Kidney capillary endothelial cell (primary cell): ENCODE results near the gene TNNC1.

ENCODE experiments used
- DNase-seq: peaks from one replicate; pipeline ENCODE4 v3.0.0-alpha.2; 2018; ENCODE audit warnings: low spot score

TNNC1 gene

DNA sequence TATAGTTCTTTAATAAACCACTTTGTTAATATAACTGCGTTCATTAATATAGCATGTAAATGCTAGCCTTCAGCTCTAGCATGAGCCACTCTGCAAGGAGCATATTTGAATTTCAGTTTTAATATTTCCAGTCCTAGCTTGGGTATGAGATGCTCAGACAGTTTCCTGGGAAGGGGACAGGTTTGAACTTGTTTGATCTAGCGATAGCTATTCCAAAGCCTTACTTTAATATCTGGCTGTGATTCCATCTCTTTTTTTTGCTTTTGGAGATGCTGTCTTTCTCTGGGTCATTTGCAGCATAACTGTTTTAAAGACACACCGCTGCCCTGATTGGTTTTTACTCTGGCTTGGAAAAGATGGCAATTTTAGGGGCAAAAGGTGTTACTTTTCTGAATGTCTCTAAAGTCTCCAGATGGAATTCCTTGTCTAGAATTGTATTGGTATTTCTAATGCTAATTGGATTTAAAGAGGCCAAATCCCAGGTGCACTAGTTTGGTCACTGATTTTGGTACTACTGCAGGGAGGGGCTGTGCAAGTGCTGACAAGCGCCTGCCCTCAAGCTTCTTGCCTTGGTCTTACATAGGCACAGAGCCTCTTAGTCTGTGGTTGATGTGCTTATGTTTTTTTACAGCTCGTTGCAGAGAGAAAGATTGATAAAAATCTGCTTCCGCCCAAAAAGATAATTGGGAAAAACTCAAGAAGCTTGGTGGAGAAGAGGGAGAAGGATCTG, 4.4 kb upstream of the TNNC1 start:
- no peak for DNase-seq

DNA sequence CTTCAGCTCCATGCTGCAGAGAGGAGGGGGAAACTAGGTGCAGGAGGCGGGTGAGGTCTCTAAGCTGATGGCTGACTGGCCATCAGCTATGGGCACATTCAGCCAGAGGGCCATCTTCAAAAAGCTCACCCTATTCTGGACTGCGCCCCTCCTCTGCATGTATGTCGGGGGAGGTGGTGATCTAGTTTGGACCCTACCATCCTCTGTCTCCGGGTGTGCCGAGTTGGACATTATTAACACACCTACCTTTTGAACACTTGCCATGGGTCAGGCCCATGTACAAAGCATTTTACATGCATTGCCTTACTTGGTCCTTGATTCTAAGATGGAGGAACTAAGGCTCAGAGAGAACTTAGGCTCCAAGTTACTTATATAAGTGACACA, 3.0 kb upstream of the TNNC1 start:
- no peak for DNase-seq

DNA sequence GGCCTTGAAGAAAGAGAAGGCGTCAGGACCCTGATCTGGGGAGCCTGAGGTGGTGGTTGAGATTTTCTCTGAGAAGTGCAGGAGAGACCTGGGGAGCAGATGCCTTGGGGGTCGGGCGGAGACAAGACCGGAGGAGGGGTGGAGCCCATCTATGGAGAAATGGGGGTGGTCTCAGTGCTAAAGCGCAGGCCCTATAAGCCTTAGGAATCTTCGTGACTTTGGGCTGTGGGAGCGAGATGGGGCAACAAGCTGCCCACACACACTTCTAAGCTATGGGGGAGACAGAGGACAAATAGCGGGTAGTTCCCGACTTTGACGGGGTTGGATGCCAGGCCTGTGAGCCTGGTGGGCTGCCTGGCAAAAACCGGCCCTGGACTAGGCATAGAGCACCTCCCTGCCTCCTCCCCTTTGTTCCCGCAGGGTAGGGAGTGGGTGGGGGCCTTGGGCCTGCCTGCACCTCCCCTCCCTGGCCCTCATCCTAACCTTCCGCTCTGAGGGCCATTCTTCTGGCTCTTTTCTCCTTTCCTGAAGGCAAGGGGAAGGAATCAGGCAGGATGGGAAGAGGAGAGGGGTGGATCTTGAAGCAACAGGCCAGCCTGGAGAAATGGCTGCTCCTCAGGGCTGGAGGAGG, 2.4 kb upstream of the TNNC1 start:
- no peak for DNase-seq

DNA sequence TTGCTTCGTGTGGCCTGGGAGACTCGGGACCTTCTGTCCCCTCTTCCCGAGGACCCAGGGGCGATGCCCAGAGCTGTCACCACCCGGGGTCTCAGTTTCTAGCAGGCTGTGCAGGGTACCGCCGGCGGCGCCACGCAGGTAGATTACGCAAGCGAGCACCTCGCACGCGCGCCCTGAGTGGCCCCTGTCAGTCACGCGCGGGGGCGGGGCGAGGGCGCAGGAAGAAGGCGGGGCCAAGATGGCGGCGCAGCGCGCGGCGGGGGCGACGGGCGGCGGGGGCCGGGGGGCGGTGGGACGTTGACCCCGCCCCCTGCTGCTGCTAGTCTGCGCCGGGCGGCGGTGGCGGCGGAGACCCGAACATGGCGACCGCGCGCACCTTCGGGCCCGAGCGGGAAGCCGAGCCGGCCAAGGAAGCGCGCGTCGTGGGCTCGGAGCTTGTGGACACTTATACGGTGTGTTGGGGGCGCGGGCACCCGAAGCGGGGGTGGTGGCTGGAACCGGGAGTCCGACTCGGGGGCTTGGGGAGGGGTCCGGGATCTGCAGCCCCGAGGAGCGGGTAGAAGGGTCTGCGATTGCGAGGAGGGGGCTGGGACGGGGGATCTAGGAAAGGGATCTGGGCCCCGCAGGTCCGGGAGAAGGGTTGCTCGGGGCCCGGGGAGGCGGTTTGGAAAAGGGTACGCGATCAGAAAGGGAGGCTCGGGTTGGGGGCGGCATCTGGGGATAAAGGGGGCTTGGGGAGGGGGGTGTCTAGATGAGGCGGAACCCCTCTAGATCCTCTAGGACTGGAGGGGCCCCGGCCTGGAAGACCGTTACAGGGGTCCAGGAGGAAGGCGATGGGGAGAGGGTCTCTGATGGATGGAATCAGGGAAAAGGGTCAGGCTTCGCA, 1.7 kb upstream of the TNNC1 start, which contains the start of gene NISCH:
TSS of gene NISCH (plus strand) at position 322 of the 886 bp plus-strand sequence. CDS start at position 360, 38 bp downstream.
- DNase-seq, result peak; percentile 70

DNA sequence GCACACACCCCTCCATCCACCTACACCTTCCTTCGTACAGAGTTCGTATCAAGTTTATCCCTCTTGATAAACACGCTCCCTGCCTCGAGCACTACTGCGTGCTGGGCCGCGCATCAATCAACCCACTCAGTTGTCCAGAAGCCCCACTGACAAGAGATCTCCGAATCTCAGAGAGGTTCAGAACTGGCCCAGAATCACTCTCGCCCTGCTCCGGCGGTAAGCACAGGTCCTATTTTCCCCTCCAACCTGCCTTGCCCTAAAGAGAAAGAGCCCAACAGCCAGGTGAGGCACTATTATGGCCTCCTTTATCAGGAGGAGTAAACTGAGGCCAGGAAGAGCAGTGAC, 1.1 kb upstream of the TNNC1 start:
- DNase-seq, result no peak

DNA sequence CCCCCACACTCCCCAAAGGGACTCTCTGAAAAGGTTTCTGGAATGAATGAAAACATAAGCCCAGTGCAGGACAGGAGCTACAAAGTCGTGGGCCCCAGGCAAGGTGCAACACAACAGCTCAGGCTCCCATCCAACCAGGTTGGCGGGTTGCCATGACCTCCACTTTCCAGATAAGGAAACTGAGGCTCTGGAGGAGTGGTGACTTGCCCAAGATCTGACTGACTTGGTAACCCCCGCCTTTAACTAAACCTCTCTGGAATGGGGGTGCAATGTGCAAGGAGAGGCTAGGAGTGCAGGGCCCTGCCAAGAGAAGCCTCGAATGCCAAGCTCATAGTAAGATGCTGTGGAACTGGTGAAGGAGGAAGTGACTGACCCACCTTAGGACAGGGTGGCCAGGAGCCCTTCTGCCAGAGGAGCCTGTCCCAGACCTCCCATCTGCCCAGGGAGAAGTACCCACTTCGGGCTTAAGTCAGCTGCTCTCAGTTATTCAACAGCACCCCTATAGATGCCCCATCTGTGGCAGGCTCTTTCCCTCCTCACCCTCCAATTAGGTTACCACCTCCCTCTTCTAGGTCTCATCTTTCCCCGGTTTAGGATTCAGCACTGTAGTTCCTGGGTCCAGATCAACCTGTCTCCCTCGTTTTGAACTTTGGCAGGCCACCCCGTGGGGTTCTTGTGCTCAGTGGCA, 553 bp upstream of the TNNC1 start:
- no peak for DNase-seq

DNA sequence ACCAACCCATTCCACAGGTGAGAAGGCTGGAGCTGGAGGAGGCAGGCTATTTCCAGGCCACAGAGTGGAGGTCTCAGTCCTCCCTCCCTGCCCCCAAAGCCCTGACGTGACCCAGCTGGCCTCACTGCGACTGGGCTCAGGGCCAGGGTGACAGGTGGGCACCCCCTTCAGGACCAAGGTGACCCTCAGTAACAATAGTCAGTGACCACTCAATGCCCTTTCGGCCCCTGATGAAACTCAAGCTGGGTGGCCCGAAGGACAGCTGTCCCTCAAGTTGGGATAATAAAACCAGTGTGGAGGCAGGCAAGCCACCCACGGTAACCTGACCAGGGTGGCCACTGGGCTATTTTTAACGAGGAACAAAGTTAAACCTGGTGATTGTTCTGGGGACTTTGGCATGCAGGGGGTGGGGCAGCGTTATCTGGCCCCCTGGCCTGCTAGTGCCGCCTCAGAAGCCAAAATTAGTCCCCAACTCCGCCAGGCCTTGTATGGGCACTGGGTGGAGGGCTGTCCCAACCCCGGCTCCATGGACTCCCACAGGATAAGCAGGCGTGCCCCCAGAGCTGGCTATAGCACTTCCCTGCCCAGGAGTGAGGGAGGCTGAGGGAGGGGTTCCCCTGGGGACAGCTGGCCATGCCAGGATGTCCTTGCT, 1.1 kb downstream of the TNNC1 start:
- no peak for DNase-seq

DNA sequence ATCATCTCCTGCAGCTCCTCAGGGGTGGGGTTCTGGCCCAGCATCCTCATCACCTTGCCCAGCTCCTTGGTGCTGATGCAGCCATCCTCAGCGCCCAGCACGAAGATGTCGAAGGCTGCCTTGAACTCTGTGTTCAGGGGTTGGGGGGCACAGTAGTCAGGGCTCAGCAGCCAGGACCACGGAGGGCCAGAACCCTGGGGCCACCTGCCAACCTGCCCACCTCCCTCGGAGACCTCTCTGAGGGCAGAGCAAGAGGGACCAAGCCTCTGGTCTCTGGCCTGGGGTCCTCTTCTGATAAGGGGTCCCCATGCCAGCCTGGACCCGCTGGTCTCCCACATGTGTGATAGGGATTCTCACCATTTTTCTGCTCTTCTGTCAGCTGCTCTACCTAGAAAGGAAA, 1.7 kb downstream of the TNNC1 start:
- DNase-seq, result no peak

DNA sequence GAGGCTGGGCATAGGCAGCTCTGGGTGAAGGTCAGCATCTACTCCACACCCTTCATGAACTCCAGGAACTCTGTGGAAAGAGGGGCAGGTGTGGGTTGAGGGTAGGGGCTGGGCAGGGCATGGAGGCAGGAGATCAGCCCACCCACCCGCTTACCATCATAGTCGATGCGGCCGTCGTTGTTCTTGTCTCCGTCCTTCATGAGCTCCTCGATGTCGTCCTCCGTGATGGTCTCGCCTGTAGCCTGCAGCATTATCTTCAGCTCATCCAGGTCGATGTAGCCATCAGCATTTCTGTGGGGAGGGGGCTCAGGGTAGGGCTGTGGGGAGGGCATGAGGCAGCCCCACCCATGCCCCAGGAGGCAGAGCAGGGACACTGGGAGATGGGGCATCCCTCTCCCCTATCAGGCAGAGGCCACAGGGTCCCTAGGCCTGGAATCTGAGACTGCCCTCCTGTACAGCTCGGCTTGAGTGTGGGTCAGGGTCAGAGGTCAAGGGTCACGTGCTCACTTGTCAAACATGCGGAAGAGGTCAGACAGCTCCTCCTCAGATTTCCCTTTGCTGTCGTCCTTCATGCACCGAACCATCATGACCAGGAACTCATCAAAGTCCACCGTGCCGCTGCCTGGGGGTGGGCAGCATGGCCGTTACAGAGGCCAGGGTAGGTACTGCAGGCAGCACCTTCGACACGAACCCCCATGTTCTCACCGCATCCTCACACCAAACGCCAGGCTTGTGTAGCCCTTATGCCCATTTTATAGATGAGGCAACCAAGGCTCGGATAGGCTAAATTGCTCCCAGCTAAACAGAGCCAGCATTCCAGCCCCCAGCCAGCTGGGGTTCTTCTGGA, 2.4 kb downstream of the TNNC1 start:
- no peak for DNase-seq

DNA sequence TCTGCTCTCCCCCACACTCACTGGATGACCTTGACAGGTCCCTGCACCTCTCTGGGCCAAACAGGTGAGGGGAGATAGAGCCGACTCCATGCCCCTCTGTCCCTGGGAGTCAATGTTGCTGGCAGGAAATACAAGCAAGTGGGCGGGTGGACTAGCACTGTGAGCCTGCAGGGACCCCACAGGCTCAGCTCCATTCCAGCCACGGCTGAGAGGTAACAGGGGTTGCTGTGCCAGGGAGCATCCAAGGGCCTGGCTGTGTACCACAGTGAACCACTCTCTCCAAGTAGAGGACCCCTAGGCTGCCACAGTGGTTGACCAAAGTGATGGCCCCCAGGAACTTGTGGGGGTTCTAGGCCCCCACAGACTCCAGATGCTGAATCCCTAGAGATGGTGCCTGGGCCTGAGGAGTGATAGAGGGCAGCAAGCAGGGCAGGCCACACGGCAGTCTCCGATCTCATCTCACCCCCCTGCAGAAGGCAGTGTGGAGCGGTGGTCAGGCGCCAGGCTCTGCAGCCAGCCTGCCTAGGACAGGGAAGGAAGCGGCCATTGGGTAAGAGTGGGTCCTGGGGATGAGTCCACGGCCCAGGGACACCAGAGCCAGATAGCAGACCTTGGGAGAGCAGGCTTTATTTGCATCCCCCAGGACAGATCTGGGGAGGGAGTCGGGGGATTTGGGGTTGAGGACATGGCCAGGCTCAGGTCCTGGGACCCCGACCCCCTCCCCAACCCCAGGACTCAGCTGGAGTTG, 3.2 kb downstream of the TNNC1 start:
- no peak for DNase-seq

DNA sequence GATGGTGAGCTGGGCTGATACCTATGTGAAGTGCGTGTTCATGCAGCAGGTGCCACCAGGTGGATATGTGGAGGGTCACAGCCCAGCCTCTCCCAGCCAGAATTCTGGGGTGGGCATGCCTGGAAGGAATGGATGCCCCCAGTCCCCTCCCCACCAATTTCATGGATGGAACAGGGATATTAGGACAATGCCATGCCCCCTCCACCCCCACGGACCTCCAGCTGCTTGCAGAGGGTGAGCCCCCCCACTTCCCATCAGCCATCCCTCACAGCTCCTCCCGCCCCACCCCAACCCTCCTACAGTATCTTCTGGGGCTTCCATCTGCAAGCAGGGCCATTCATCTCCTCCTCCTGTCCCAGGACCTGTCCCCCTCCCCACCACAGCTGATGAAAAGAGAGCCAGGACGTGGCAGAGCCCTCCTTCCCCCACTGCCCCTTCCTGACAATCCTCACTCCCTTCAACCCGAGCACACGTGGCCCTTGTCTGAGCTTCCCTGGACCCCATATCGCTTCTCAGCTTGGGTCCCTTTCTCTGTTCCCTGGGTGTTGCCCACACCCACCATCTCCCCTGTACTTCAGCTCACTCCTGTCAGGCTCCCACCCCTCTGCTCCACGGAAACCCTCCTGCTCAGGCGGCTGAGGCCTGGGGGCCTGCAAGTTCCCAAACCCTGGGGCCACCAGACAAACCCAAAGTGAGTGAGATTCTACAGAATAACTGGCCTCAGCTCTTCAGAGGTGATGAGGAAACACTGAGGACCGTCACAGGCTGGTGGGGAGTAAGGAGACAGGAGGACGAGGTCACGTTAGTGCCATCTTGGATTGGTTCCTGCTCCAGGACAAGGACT, 6.1 kb downstream of the TNNC1 start:
- DNase-seq, result no peak

DNA sequence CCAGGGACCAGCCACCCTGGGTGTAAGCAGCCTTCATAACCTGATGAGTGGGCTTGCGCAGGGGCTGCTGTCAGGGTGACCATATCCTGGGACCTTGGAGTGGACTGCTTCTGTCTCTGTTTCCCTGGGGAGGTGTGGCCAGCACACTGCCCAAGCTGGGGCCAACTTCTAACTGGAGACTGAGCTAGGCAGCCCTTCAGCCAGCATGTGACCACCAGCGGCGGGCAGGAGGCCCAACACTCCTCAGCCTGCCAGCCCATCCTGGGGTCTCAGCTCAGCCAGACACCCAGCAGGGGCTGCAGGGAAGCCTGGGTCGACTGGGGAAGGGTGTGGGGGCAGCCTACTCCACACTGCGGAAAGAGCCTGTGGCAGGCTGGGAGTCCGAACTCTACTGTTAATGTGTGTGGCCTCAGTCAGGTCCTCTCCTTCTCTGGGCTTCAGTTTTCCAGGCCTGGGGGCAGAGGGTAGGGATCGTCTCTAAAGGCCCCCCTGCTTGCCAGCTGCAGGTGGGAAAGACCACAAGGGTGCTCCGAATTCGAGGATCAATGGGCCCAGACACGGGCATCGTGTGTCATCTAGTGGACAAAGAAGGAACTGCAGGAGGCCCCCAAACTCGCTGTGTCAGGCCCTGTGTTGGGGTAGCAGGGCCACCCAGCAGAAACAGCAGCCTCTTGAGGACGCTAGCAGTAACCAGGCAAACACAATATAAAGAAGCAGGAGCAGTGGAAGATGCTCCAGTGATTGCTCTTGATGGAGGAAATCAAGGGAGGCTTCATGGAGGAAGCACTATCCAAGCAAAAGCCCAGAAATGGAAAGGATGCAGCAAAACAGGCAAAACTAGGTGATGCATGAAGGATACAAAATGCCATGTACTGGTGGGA, 7.0 kb downstream of the TNNC1 start:
- peak; percentile 57 for DNase-seq

DNA sequence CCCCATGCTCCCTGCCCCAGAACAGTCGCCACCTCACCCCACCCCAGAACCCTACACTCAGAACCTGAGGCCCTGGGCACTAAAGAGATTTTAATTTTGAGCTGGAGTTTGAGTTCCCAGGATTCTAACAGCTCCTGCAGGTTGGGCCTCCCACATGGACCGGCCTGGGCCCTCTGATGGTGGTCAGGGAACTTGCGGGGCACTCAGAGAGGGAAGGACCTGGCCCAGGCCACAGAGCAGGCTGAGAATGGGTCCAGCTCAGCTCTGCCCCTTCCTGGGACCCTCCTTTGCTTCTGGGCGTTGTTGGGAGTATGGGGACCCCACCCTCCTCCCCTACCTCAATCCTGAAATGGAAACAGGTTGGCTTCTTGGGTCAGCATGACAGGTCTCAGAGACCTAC, 7.8 kb downstream of the TNNC1 start:
- DNase-seq, result no peak

DNA sequence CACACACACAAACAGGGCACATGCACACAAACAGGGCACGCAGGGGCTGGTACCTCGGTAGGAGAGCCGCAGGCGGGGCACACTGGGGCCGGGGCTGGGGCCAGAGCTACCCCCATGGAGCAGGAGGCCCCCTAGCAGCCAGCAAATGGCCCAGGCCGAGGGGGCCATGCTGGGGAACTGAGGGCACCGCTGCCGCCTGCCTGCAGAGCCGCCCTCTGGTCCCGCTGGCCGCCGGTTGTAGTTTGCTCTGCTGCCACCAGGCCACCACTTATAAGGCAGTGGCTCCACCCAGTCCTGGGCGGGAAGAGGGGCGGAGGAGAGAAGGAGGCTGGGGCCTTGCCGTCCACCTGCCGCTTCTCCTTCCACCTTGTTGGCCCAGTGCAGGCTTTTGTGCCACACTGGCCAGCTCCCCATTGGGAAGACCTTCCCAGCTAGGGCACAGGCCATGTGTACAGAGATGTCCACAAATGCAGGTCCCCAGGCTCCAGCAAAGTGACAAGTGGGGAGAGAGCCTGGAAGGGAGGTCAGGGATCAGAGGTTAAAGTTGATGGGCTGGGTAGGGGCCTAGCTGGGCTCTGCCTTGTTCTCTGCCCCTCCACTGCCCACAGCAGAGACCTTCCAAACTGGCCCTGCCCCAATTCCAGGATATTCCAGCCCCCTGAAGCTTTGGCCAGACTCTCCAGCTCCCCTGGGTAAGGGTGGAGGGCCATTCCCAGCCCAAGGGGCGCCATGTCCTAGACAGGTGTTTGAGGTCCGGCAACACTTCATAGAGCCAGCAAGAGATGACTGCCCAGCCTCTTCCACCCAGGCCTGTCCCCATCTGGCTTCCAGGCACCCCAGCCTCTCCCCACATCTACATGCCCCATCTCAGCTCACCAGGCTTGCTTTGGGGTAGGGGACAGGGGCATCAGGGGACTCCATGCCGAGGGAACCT, 8.7 kb downstream of the TNNC1 start, which contains the start of gene SEMA3G:
TSS of gene SEMA3G (minus strand) at position 244 of the 934 bp plus-strand sequence. CDS start at position 168, 76 bp downstream.
- DNase-seq, result peak; percentile 59

DNA sequence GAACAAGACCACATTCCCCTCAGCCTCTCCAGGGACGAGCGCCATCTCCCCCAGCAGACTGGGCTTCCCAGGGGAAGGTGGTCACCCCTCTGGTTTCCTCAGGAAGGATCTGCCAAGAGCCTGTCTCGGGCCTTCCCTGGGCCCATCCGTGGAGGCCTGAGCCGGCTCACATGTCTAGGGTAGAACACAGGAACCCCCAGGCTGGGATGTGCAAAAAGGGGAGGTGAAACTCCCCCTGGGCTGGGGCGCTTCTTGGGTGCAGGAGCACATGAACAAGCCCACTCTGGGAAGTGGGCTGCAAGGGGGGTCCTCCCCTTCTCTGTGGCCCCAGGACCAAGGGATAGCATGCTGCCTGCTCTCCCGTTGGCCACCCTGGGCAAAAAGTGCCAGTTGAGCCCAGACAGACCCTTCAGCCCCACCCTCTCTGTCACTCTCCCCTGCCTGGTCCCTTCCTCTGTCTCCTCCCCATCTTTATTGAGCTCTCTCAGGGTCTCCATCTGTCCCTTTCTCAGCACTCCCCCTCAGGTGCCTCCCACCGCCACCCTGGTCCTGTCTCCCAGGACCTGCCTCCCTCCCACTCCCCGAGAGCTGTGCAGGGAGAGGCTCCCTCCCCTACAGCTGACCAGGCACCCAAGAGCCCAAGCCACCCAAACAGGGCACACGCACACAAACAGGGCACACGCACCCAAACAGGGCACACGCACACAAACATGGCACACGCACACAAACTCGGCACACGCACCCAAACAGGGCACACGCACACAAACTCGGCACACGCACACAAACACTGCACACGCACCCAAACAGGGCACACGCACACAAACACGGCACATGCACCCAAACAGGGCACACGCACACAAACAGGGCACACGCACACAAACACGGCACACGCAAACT, 9.8 kb downstream of the TNNC1 start:
- no peak for DNase-seq

DNA sequence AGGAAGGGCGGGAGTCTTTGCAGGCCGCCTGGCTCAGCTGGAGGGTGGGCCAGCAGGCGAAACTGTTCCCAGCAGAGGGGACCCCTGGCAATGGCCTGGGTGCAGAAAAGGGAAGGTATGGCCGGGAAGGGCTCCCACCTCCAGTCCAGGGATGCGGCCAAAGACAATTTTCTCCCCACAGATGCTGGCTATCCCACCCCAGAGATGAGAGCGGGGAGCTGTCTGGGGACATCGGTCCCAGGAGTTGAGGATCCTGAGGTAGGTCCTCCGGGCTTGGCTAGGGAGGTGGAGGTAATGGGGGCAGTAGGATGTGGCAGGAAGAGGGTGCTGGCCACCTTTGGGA, 10.6 kb downstream of the TNNC1 start:
- DNase-seq, result no peak
